Lung (tissue), 12 donors: ENCODE data around the gene ZNF598. TPM values are rescaled to one million over a fixed set of nuclear protein-coding genes. Genes with fewer than 3 reads are reported as not detected.

Experiments used
- ATAC-seq: fragments of 200-7000 bp; cut with Tn5 transposase; one replicate; pipeline ENCODE4 v1.9.1; 2020; ENCODE audit warnings: moderate number of reproducible peaks; ENCODE audit not compliant: insufficient read depth, low FRiP score
- DNase-seq, 3 donors: peaks; one replicate each; pipeline ENCODE4 v3.0.0-alpha.2; 2013 to 2017
- H3K27ac ChIP-seq, 2 donors: one replicate each; pipeline ENCODE4 v1.5.1; 2013; ENCODE audit warnings: mild to moderate bottlenecking in 2 of 2, moderate library complexity in 2 of 2, control low read depth in 1 of 2, inconsistent platforms in 1 of 2, low read depth in 1 of 2, low read length in 1 of 2
- H3K27me3 ChIP-seq, 3 donors: one replicate each; pipeline ENCODE4 v1.5.1; 2013; ENCODE audit warnings: low read length in 2 of 3; ENCODE audit not compliant: control insufficient read depth in 3 of 3, insufficient read depth in 3 of 3
- H3K36me3 ChIP-seq, 4 donors: one replicate each; pipeline ENCODE4 v1.5.1; 2013; ENCODE audit warnings: low read length in 4 of 4, mild to moderate bottlenecking in 1 of 4, moderate library complexity in 1 of 4; ENCODE audit not compliant: control insufficient read depth in 4 of 4, insufficient read depth in 4 of 4
- H3K4me1 ChIP-seq, 5 donors: one replicate each; pipeline ENCODE4 v1.5.1; 2013; ENCODE audit warnings: low read length in 5 of 5, mild to moderate bottlenecking in 2 of 5, moderate library complexity in 1 of 5; ENCODE audit not compliant: control insufficient read depth in 5 of 5, insufficient read depth in 5 of 5
- H3K4me3 ChIP-seq: one replicate; pipeline ENCODE4 v1.5.1; 2013; ENCODE audit warnings: mild to moderate bottlenecking, control low read depth, moderate library complexity
- H3K9ac ChIP-seq, 2 donors: one replicate each; pipeline ENCODE4 v1.5.1; 2013; ENCODE audit warnings: low read length in 2 of 2, control low read depth in 1 of 2; ENCODE audit not compliant: insufficient read depth in 1 of 2
- H3K9me3 ChIP-seq, 4 donors: one replicate each; pipeline ENCODE4 v1.5.1; 2013; ENCODE audit warnings: low read length in 3 of 4, mild to moderate bottlenecking in 1 of 4, moderate library complexity in 1 of 4; ENCODE audit not compliant: control insufficient read depth in 4 of 4, insufficient read depth in 3 of 4
- CTCF ChIP-seq: IDR thresholded peaks from 2 replicates; pipeline ENCODE4 v1.5.1; 2012; ENCODE audit warnings: mild to moderate bottlenecking; ENCODE audit errors: control extremely low read depth, extremely low read depth
- WGBS, 2 donors: extraction: QIAGEN DNeasy Blood & Tissue Kit; methylation state at CpG; one replicate each; pipeline ENCODE4 v1.1.7; 2013; 5-methylcytosine and 5-hydroxymethylcytosine counted together
- polyA plus RNA-seq, 2 donors: library from polyadenylated mRNA; stranded (reverse); fragments of 200-250 nt; gene quantifications; one replicate each; pipeline ENCODE4 v1.2.1, GENCODE V29; 2013
- total RNA-seq, 2 donors: library from RNA; depleted of rRNA in 1 of 2; stranded (reverse); fragments of >200 nt in 1 of 2; gene quantifications; one replicate each; pipeline ENCODE4 v1.2.1, GENCODE V29; 2014 to 2021
- donor health status: control.
- donor health status: control.
- donor health status: Bipolar disorder and iron deficiency.
- donor health status: healthy.
- donor health status: DM: yes; HTN: yes; CAD: no.

Gene ZNF598
- total and polyA plus RNA-seq, 4 donors, result 13.9 to 49.8 (median 35.9) TPM

GRCh38 chr16:1989209-1990100 lies 20.2 kb downstream of the ZNF598 start, which contains the start of gene SYNGR3:
SYNGR3 (plus strand) TSS chr16:1989970; CDS start chr16:1990103, 133 bp downstream.
- no peak within 1 kb of the TSS for H3K4me3 ChIP-seq
- WGBS, 2 donors, result 7 to 12% methylated on average over 33 to 67 of the region's 67 CpGs
- TF ChIP-seq CTCF, result no peak
- no peaks in the 10 kb centered on the region for H3K9me3 ChIP-seq
- H3K4me1 ChIP-seq, result peaks cover 3 to 19% (median 7%) of the 10 kb centered on the region in 5 donors
- no peak for DNase-seq
- peaks cover 0 to 15% (median 11%) of the 10 kb centered on the region in 4 donors for H3K36me3 ChIP-seq
- H3K27me3 ChIP-seq, result peaks cover 0 to 30% (median 27%) of the 10 kb centered on the region in 3 donors
- no peak within 1 kb of the TSS for H3K27ac ChIP-seq
- H3K9ac ChIP-seq, result no peak within 1 kb of the TSS
- no peak for ATAC-seq

DNA sequence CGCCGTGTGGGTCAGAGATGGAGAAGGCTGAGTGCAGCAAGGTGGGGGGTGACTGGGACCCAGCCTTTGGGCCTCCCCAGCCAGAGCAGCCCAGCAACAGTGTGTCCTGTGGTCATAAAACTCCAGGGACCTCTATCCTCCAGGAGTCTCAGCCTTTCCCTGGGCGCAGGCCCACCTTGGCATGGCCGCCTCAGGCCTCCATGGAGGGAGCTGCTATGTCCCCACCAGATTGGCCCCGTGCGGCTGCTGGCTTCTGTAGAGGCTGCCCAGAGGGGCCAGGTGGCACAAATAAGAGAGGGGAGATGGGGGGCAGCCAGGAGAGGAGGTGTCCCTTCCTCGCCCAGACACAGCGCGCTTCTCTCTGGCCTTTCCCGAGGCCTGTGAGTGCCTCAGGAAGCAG lies 22.4 kb downstream of the ZNF598 start:
- Histone ChIP-seq H3K27ac (no peak overlapping the region), H3K36me3 (peaks cover 0 to 15% (median 11%) of the 10 kb centered on the region in 4 donors), H3K9ac (no peak overlapping the region), H3K9me3 (no peaks in the 10 kb centered on the region), H3K27me3 (peaks cover 0 to 38% (median 35%) of the 10 kb centered on the region in 3 donors), H3K4me3 (no peak overlapping the region), H3K4me1 (peaks cover 3 to 24% (median 7%) of the 10 kb centered on the region in 5 donors)
- DNase-seq (no peak), ATAC-seq (no peak)
- 93 to 95% methylated on average over 10 of the region's 10 CpGs for WGBS, 2 donors
- TF ChIP-seq CTCF, result no peak

- ATAC-seq (no peak), DNase-seq (no peak)
- H3K4me3 ChIP-seq, result no peak overlapping the region
- peaks cover 0 to 15% (median 11%) of the 10 kb centered on the region in 4 donors for H3K36me3 ChIP-seq
- no peak overlapping the region for H3K9ac ChIP-seq
- peaks cover 0 to 42% (median 41%) of the 10 kb centered on the region in 3 donors for H3K27me3 ChIP-seq
- H3K4me1 ChIP-seq, result peaks cover 0 to 20% (median 7%) of the 10 kb centered on the region in 5 donors
- 95% methylated on average over 14 of the region's 14 CpGs for WGBS, 2 donors
- no peak overlapping the region for H3K27ac ChIP-seq
- TF ChIP-seq CTCF, result no peak
- H3K9me3 ChIP-seq, result no peaks in the 10 kb centered on the region
Observed at GRCh38 chr16:1985466-1986150, 24.0 kb downstream of the ZNF598 start.
